Tibial artery (tissue), 4 donors: ENCODE data around the gene EBLN2.

ENCODE experiments used
- DNase-seq, 2 donors: peaks; one replicate each; pipeline ENCODE4 v3.0.0-alpha.2; 2019
- H3K27ac ChIP-seq, 2 donors: fragments of 200-600 bp; sonication (generic) in 1 of 2; 1 replicate in 1 of 2; 2 replicates in 1 of 2; pipeline ENCODE4 v1.5.1; 2018 to 2019; ENCODE audit warnings: mild to moderate bottlenecking in 1 of 2
- H3K27me3 ChIP-seq, 2 donors: fragments of 200-600 bp; sonication (generic) in 1 of 2; one replicate each; pipeline versions ENCODE4 v1.5.1 to v1.6.0; 2016 to 2019
- H3K36me3 ChIP-seq, 3 donors: fragments of 200-600 bp; sonication (generic) in 2 of 3; one replicate each; pipeline ENCODE4 v1.5.1; 2016 to 2019; ENCODE audit warnings: mild to moderate bottlenecking in 2 of 3
- H3K4me1 ChIP-seq, 4 donors: fragments of 200-600 bp; sonication (generic) in 2 of 4; 1 replicate in 3 of 4; 2 replicates in 1 of 4; pipeline ENCODE4 v1.5.1; 2016 to 2019
- H3K4me3 ChIP-seq, 2 donors: fragments of 200-600 bp; sonication (generic) in 1 of 2; 1 replicate in 1 of 2; 2 replicates in 1 of 2; pipeline ENCODE4 v1.5.1; 2018 to 2019; ENCODE audit warnings: mild to moderate bottlenecking in 2 of 2
- H3K9me3 ChIP-seq, 3 donors: fragments of 200-600 bp; sonication (generic) in 1 of 3; one replicate each; pipeline ENCODE4 v1.5.1; 2016 to 2019
- CTCF ChIP-seq, 2 experiments: fragments of 200-600 bp in 1 of 2; fragments of 450-650 bp in 1 of 2; IDR thresholded peaks; one replicate each; pipeline ENCODE4 v1.5.1; 2017 to 2019; ENCODE audit warnings: antibody characterized with exemption in 2 of 2, mild to moderate bottlenecking in 1 of 2, moderate library complexity in 1 of 2
- intact Hi-C: fragments of 100-400 bp; cut with DNase I; formaldehyde crosslinking; loops from one replicate; pipeline ENCODE4 v1.15.0; 2023; ENCODE audit warnings: low total_unique reads

Gene EBLN2

DNA sequence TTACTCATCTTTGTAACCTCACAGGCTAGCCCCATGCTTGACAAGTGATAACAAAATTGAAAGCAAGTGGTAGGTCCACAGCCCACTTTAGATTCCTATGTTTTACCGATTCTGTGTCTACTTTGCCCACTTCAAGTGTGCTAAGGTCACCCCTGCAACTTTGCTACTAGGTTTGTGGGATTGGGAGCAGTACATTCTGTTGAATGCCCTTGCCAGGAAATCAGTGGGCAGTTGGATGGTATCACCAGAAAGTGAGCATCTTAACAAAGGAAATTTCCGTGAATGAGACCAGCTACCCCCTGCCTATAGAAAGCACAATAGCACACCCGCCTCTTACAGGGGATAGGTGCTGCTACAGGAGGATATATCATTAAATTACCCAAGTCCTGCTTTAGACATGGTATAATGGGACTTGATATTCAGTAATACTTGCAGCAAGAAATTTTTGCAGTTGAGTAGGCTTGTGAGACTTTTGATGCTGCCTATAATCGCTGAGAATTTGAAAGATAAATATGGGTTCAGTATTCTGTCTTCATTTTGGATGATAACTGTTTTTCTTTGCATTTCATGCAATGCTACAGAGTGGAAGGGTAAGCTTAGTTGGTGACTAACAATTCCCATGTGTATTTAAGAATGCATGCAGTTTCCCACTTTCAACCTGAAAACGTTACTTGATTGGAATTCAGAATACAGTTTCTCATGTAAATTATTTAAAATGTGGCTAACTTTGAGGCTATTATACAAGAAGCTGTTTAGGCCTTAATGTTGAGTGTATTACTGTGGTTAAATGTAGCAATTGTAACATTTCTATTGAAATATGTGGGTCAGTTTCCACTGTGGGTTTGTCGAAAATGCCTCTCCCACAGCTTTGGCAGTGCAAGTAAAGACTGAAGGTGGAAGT is 9.5 kb downstream of the EBLN2 start:
- peaks cover 0 to 18% (median 10%) of the 10 kb centered on the region in 4 donors for H3K4me1 ChIP-seq
- no peaks in the 10 kb centered on the region for H3K27me3 ChIP-seq
- intact Hi-C loops = no loop called here
- H3K9me3 ChIP-seq = no peaks in the 10 kb centered on the region
- H3K4me3 ChIP-seq = no peak overlapping the region
- H3K36me3 ChIP-seq = peaks cover 0 to 6% (median 4%) of the 10 kb centered on the region in 3 donors
- no peak for TF ChIP-seq CTCF (IDR thresholded peaks at IDR 0.05)
- DNase-seq = no peak
- H3K27ac ChIP-seq = no peak overlapping the region

DNA sequence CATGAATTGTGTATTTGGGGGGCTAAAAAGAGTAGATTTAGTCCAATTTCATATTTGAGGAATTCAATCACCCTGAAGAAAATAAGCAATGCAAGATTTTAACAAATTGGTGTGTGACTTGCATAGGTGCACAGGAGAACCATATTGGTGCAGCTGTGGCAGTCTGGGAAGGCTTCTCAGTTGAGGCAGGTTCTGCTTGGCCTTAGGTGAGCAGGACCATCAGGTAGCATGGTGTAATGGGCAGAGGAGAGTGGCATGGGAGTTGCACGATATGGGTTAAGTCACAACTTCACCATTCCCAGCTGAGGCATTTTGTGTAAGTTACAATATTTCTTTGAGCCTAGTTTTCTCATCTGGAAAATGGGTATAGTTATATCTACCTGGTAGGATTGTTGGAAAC is 10.5 kb downstream of the EBLN2 start:
- H3K36me3 ChIP-seq = peaks cover 0 to 6% (median 3%) of the 10 kb centered on the region in 3 donors
- peaks cover 0 to 18% (median 10%) of the 10 kb centered on the region in 4 donors for H3K4me1 ChIP-seq
- H3K27ac ChIP-seq = no peak overlapping the region
- H3K27me3 ChIP-seq = no peaks in the 10 kb centered on the region
- no peaks in the 10 kb centered on the region for H3K9me3 ChIP-seq
- no peak for DNase-seq
- H3K4me3 ChIP-seq = no peak overlapping the region
- intact Hi-C loops = no loop called here
- TF ChIP-seq CTCF (IDR thresholded peaks at IDR 0.05) = no peak

DNA sequence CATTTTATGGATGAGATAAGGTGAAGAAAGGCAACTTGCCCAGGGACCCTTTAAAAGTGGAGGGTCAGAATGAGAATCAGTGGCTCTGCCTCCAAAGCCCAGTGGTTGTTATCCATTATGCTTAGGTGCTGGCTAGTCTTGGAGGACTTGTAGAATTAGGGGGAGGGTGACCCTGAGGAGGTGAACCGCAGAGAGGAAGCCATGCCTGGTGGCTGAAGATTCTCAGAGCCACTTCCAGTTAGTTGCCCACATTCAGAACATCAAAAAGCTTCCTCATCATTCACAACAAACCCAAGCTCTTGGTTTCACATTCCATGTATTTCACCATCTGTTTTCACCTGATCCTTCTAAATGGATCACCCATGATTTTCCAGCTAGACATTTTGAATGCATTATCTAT is 11.2 kb downstream of the EBLN2 start:
- no peak for TF ChIP-seq CTCF (IDR thresholded peaks at IDR 0.05)
- DNase-seq = no peak
- Histone ChIP-seq H3K4me3 (no peak overlapping the region), H3K36me3 (peaks cover 0 to 6% (median 0%) of the 10 kb centered on the region in 3 donors), H3K27ac (no peak overlapping the region), H3K4me1 (peaks cover 0 to 18% (median 10%) of the 10 kb centered on the region in 4 donors), H3K27me3 (no peaks in the 10 kb centered on the region), H3K9me3 (no peaks in the 10 kb centered on the region)
- intact Hi-C loops = no loop called here

DNA sequence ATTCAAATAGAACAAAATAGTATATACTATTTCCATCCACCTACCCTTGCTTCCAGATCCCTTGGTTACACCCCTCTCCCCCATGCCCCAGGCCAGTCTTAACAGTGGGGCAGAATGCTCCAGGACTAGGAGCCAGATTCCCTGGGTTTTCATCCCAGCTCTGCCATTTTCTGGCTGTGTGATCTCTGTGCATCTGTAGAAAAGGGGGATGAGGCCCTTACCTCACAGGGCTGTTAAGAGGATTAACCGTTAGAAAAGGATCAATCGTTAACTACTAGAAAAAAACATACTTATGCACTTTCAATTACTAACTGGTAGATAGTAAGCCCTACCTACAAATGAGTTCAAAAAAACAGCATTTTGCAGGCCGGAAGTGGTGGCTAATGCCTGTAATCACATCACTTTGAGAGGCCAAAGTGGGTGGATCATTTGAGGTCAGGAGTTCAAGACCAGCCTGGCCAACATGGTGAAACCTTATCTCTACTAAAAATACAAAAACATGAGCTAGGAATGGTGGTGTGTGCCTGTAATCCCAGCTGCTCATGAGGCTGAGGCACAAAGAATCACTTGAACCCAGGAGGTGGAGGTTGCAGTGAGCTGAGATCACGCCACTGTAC is 11.7 kb downstream of the EBLN2 start:
- no peak for DNase-seq
- Histone ChIP-seq H3K4me3 (no peak overlapping the region), H3K4me1 (peaks cover 0 to 18% (median 10%) of the 10 kb centered on the region in 4 donors), H3K36me3 (peaks cover 0 to 6% (median 0%) of the 10 kb centered on the region in 3 donors), H3K27me3 (no peaks in the 10 kb centered on the region), H3K27ac (no peak overlapping the region), H3K9me3 (no peaks in the 10 kb centered on the region)
- intact Hi-C loops = no loop called here
- no peak for TF ChIP-seq CTCF (IDR thresholded peaks at IDR 0.05)

DNA sequence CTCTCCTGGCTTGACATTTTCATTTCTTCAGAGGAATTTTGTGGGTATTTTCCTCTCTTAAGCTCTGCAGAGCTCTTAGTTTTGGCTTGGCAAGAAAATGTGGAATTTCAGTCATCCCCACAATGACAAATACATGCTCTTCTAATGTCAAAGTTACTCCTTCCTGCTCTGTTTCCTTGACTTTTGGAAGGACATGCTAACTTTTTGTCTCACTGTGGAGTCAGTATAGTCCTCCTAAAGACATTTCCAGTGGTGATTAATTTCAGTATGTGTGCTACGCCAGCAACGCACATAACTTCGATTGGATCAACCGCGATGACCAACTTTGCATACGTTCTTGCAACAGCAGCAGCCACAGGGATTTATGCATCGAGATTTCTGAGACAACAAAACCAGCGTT is 13.3 kb downstream of the EBLN2 start:
- intact Hi-C loops = no loop called here
- DNase-seq = no peak

More for the DNA sequence above, 13.3 kb downstream of the EBLN2 start:
- H3K27ac ChIP-seq = no peak overlapping the region
- no peaks in the 10 kb centered on the region for H3K36me3 ChIP-seq
- H3K4me1 ChIP-seq = peaks cover 0 to 18% (median 10%) of the 10 kb centered on the region in 4 donors
- H3K9me3 ChIP-seq = no peaks in the 10 kb centered on the region
- H3K27me3 ChIP-seq = no peaks in the 10 kb centered on the region
- no peak for TF ChIP-seq CTCF (IDR thresholded peaks at IDR 0.05)
- no peak overlapping the region for H3K4me3 ChIP-seq
